GM19238 (cell line): Measurements from ENCODE around the gene IMP3.

Experiments
- DNase-seq: peaks from one replicate; pipeline ENCODE4 v3.0.0; 2011; ENCODE audit warnings: low spot score; ENCODE audit not compliant: insufficient read length

Gene IMP3

DNA sequence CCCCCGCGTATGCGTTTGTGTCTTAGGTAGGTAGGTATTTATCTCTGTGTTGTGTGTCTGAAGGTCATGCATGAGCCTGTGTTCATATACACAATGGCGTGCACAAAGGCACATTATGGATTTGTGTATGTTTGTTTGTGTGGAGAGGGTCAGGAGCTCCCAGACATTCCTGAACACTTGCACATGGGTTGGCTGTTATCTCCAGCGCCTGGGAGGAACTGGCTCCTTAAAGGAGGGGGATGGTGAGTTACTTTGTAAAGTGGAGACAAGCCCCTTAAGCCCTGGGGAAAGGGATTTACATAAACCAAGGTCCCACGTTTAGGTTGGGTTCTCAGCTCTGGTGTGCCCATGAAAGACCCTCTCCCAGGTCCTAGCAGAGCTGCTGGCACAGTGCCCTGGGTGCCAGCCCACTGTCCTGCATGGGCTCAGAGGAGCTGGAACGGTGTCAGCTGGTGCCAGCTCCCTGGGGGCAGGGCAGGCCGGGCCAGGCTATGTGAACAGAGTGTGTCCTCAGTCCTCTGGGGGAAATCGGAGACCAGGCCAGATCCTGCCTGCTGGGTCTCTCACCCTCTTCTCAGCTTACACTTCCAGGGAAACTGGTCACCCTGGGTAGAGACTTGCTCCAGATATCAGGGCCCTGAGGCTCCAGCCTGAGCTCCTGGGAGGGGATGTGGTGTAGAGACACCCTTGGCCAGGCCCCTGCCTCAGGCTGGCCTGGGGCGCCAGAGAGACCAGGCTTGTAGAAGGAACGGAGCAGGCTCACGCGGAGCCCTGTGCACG, 32.8 kb upstream of the IMP3 start:
- no peak for DNase-seq

DNA sequence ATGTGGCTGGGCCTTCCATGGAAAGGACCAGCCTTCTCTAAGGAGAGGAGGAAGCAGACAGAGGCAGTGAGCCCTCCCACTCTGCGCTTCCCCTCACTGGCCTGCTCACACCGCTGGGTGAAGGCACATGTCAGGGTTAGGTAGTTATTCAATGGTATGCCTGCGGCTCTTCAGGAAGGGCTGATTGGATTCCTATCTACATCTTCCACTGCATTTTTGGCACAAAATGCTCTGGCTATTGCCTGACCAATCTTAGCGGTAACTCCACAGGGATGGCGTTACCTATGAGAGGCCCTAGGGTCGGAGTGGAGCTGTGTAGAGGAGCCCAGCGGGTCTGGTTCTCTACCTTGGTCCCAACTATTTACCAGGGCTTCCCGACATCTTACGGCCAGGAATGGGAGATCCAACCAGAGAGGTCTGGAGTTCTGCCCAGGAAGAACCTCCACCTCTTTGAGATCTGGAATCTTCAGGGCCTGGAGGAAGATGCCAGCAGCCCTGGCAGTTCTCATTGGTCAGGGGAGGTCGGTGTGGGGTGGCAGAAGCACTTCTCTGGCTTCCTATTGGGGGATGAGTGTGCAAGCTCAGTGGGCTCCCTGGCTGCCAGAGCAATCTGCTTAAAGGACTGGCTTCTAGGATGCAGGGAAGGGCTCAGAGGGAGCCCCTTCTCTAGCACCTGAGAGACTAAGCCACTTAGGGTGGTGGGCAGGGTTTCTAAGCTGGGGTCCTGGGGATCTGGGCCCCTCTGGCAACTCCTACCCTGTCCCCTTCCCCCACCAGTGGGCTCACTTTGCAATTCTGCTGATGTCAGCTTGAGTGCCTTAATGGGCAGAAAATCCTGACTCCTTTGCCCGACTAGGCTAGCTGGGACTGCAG, 31.9 kb upstream of the IMP3 start:
- DNase-seq, result no peak

DNA sequence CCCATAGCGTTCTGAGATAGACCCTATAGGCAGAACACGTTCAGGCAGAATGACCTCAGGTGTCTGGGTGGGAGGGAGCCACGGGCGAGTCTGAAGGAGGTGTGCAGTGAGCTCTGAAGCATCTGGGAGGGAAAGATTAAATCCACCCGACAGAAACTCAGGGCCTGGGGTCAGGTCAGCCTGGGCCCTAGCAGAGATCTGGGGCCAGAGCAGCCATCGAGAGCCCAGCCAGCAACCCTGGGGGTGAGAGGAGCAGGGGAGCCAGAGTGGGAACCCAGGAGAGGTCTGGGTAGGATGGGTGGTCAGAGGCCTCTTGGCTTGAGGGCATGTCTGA, 29.8 kb upstream of the IMP3 start:
- no peak for DNase-seq

DNA sequence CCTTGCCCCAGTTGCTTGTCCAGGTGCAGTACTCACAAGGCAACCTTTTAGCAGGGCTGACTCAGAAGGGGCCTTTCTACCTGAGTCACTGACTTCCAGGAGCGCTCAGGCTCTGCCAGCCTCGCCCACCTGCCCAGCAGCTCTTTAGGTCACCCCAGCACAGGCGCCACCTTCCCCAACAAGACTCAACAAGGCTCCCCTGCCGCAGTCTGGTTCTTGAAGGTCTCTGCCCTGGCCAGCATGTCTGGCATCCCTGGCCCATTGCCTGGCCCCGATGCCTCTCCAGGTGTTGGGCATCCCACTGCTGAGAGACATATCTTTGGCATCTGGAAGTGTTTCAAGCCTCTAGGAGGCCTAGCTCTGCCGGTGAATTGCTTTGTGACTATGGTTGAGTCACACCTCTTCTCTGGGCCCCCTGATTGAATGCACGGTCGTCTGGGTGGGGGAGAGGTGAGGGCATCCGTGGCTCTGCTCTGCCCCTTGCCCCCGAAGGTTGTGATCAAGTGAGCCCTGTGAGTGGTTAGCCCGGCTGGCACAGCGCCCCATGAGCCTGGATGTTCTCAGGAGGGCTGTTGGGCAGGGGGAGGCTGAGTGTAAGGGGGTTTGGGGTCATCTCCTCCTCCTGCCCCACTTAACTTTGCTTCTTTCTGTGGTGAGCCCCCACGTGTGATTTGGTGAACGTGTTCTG, 29.3 kb upstream of the IMP3 start:
- DNase-seq, result no peak

DNA sequence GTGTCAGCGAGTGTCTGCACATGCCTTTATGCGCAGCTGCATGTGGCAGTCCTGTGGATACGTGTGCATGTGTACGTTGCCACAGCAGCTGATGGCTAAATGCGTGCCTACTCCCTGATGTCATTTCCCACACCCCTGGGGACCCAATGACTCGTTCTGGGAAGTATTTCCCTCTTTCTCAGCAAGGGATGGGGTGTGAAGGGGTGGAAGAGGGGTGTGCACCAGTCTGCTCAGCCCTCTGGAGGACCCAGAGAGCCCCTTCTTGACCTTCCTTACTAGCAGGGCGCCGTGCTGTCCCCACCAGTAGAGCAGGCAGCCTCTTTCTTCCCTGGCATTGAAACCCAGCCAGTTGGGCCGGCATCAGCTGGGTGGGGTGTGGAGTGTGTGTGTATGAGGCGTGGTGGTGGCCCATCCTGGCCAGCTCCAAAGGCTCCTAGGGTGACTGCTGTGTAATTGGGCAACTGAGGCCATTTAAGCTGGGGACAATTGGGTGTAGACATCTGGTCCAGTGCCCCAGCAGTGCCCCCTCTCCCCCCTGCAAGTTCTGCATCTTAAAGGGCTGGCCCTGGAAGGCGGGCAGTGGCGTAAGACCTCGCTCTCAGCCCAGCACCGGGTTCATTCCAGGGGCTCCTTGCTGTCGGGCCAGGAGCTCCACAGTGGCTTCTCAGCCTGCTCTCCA, 26.9 kb upstream of the IMP3 start:
- no peak for DNase-seq

DNA sequence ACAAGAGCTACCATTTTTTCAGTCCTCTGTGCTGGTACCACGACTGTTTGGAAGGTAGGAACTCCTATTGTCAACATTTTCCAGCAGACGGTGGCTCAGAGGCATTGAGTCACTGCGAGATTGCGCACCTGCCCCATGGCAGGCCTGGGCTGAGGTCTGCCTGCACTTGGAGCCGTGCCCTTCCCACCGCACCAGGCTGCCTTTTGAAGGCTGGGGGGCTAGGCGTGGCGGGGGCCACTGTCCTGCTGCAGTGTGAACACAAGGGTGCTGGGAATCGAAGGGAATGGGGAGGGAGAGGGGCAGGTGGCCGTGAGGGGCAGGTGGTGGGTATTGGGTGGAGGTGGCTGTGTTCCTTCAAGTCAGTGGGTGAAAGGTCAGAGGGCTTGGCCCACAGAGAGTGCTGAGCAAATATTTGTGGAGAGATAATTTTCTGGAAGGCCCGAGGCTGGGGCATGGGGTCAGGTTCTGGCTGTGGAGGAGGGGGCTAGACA, 24.0 kb upstream of the IMP3 start:
- DNase-seq, result no peak

DNA sequence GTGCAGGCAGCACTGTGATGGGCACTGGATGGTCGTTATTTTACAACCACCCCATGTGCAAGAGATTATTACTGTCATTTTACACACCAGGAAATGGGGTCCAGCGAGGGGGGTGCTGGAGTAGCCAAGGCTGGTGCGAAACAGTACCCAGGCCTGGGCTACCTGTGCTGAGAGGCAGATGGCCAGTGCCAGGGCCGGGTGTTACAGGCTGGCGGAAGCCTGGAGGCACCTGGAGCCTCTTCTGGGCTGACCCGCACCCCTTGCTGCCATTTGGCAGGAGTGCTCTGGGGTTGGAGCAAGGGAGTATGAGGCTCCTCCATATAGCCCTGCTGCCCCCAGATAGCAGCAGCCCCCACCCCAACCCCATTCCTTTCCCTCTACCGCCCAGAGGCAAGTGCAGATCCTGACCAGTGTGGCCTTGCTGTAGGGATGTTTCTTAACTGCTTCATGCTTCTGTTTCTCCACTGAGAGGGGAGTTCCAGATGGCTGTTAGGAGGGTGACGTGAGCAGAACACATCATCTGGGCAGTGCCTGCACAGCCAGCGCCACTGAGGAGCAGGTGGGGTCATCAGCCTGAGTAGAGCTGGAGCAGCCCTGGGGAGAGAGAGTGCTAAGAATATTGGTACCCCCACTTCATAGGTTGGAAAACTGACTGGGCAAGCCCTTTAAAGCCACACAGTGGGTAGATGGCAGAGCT, 22.9 kb upstream of the IMP3 start:
- no peak for DNase-seq

DNA sequence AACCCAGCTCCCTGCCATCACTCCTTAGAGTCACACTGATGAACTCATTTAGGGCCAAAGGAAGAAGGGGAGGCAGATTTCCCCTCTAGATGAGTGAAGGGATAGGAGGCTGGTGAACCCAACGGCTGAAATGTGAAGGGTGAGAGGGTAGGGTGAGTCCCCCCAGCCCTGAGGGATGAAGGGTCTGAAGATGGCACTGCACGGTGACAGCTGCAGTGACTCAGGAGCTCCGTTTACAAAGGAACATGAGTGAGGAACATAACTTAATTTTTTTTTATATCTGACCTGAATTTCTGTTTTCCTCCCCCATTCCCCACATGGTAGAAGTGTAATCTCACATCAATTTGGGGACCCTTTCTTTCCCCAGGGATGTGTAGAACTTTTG, 21.7 kb upstream of the IMP3 start:
- DNase-seq, result no peak

DNA sequence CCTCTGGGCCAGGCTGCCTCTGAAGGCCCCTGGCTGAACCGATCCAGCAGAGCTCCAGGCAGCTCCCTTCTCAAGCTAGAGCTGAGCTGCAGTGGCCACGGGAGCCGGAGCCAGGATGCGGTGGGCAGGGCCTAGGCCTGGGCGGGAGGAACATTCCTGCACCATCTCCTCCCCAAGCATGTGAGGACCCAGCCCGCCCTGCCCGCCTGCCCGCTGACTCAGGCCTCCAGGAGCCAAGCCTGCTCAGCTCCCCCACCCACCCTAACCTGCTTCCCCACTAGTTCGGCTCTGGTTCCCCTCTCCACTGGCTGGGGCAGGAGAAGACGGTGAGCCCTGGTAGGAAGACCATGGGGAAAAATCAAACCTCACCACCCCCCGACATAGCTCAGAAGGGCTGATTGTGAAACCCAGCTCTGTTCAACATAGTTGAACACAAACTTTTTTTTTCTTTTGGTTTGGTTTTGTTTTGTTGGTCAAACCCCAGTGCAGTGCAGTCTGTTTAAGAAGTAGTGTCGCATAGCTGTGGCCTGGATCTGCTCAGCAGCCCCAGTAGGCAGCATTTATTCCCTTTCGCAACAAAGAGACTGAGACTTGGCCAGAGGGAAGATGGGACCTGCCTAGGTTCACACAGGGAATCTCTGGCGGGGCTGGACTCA, 21.2 kb upstream of the IMP3 start:
- DNase-seq, result no peak

DNA sequence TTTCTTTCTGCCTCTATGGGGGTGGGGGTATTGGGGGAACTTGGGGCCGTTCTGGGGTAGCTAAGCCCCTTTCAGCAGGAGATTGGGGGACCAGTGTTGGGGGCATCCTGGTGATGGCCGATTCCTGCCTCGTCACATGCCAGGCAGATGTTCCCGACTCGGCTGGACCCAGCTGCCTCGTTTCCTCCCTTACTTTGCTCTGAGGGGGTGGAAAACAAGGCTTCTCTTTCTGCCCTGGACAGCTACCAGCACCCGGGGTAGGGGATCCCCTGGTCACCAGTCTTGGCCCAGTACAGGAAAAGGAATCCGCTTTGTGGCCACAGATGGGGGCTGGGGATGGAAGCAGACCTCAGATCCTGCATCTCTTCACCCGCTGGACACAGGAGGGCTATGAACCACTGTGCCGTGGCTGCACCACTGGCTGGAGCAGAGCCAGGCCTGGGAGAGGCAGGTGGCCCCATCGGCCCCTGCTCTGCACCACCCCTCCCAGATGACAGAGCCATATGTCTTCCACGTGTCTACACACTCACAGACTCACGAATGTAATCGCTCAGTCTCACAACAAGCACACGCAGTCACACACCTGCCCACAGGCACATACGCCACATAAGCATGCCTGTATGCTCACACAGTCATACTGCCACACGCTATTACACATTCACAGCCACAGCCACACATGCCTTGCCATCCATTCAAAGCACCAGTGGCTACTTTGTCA, 20.1 kb upstream of the IMP3 start:
- no peak for DNase-seq

DNA sequence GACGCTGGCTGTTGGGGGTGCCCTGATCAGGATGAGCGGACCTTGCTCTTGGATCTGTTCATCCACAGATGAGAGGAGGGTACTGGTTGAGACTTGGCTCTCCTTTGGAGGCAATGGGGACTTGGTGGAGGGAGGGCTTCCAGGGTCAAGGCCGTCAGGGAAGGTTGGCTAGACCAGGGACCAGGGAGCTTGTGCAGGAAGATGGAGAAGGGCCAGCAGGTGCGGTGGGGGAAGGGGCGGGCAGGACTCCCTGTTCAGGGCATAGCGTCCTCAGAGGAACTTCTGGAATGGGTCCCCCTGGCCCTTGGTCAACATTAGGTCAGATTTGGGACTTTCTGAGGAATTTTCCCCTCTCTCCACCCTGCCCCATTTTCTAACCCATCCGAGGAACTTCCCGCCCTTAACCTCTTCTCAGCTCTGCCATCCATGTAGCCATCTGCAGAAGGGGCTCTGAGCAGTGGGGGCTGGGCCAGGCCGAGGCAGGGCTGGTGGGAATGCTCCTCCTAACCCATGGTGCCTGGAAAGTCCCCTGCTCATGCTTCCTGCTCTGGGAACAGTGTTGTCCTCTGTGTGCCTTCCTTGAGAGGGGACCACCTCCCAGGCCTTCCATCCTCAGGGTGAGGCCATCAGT, 19.2 kb upstream of the IMP3 start:
- DNase-seq, result no peak

DNA sequence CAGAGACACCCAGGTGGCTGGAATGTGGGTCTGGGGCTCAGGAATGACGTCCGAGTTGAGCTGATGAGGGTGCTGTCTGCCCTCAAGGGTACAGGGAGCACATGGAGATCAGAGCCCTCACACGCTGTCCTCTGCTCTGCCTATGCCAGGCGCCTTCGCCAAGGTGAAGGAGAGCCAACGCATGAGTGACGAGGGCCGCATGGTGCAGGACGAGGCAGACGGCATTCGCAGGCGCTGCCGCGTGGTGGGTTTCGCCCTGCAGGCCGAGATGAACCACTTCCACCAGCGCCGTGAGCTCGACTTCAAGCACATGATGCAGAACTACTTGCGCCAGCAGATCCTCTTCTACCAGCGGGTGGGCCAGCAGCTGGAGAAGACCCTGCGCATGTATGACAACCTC, 16.8 kb upstream of the IMP3 start:
- no peak for DNase-seq

DNA sequence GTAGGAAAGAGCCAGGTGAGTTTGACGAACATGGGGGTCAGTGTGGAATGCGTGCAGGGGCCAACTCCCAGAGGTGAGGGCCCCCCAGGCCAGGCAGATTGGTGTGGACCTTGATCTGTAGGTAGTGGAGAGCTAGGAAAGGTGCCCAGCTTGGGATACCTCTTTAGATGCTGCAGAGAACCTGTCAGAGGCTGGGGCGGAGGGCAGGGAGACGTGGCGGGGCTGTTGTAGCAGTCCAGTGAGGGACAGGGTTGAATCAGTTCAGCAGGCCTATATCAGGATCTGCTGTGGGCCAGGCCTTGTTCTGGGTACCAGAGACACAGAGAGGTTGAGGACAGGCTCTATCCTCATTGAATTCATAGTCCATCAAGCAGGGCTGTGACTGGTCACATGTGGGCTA, 16.3 kb upstream of the IMP3 start:
- no peak for DNase-seq

DNA sequence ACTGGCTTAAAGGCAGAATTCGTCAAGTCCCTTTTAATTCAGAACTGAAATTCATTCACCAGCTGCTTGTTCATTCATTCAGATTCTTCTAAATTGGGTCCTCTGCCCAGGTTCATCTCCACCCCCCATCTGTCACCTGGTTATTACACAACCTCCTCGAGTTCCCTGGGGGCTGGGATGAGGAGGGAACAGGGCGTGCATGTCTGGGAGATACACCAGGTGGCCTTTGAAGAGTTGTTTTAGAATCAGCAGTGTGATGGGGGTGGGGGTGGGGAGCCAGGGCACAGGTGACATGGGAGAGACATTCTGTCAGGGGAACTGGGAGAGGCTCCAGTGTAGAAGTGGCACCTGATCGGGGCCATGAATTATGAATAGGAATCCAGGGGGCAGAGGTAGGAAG, 15.9 kb upstream of the IMP3 start:
- DNase-seq, result no peak

DNA sequence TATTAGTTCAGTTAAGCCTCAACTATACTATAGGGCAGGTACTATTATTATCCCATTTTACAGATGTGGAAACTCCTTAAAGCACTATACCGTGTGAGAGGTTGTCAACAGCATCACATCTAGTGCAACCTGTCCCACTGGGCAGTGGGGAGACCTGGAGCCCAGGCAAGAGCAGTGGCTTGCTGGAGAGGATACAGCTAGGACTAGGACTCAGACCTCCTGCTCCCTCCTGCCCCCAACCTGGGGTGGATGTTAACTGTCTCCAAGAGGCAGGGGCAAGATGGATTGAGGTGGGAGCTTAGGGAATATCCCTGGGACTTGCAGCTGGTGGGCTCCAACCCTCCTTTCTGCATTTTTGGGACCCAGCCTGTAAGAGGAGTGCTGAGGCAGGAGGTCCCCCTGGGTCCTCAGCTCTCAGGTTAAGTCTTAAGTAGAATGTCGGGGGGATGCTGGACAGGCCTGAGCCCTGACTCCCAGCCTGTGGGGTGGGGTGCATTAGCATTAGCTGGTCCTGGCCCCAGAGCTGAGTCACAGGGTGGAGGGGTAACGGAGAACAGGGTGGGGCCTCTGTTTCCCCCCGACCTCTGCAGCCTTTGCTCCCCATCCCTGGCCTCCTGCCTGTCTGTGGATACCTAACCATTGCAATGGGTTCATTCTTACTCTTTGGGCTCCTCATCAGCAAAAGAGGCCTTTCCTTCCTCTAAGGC, 14.3 kb upstream of the IMP3 start:
- no peak for DNase-seq

DNA sequence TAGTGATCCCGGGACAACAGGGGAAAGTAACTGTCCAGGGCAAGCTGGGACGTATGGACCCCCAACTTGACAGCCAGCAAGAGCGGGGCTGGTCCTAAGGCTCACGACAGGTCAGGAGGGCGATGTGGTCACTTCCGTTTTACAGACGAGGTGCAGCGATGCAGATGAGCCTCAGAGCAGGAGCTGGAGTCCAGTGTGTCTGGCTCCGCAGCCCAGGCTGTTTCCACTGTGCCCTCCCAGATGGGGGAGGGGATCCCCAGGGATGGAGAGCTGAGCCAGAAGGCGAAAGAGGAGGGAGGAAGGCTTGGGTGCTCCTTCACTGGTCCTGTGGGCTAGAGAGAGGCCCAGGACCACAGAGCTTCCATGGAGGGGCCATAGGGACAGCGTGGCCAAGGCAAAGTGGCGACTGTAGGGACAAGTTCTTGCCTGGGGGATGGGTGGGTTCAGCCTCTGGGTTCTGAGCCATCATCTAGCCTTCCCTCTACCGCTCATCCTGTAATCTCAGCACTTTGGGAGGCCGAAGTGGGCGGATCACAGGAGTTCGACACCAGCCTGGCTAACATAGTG, 13.4 kb upstream of the IMP3 start:
- no peak for DNase-seq

DNA sequence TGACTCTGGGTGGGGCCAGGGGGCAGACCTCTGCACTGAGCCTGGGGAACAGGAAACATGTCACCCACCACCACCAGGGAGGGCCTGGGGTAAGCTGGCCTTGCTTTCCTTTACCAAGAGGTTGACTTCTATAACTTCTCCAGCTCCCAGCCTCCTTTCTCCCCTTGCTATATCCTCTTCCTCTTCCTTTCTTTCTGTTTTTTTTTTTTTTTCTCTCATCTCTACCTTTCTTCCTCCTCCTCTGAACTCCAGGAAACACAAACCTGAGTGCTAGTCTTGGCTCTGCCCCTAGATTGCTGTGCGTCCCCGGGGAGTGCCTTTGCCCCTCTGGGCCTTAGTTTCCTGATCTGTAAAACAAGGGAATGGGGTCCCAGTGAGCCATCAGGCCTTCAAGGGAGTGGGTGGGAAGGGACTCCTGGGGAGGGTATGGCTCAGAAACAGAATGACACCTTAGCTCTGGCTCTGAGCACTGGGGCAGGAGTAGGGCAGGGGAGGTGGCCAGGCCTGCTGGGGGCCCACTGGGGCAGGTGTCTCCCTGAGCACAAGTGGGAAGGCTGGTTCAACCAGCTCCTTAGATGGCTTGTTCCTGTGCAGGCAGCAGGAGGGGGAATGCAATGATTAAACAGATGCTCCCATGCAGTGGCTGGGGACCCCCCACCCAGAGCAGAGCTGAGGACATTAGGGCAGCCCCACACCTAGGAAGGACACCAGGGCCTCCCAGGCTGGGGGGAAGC, 12.0 kb upstream of the IMP3 start:
- DNase-seq, result no peak
